ENCODE measurements around the gene GOLGA7B. TPM values are rescaled to one million over a fixed set of nuclear protein-coding genes. Genes with fewer than 3 reads are reported as not detected.

The GOLGA7B gene
- total and polyA plus RNA-seq, 5 experiments from 2014 or later = 0.35 to 8.1 (median 0.61) TPM

DNA sequence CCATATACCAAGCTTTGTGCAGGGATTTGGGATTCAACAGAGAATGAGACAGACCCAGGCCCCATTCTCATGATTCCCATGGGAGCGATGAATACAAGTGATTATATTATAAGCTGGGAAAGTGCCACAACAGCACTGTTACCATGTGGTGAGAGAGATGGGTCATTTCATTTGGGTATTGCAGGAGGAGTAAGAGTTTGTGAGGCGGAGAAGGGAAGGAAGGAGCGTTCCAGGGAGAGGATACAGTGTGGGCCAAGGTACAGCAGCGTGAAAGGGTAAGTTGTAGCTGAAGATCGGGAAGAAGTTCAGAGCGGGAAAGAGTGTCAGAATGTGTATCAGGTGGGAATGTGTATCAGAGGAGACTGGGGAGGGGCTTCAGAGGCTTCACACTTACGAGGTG is 38.5 kb downstream of the GOLGA7B start:
- peaks cover 0 to 6% (median 0%) of the 10 kb centered on the region in 5 donors for H3K27me3 Mint-ChIP-seq
- peaks cover 0 to 11% (median 0%) of the 10 kb centered on the region in 4 donors for H3K4me1 Mint-ChIP-seq
- no peak overlapping the region for H3K27ac Mint-ChIP-seq
- ATAC-seq = no peak
- no peaks in the 10 kb centered on the region for H3K9me3 Mint-ChIP-seq
- peak in 1 of 10 donors; percentile 22 for DNase-seq
- no peaks in the 10 kb centered on the region for H3K36me3 Mint-ChIP-seq
- POLR2A ChIA-PET = no interaction called here
- H3K4me3 Mint-ChIP-seq = peak overlapping the region in 1 of 10 donors; percentile 0

DNA sequence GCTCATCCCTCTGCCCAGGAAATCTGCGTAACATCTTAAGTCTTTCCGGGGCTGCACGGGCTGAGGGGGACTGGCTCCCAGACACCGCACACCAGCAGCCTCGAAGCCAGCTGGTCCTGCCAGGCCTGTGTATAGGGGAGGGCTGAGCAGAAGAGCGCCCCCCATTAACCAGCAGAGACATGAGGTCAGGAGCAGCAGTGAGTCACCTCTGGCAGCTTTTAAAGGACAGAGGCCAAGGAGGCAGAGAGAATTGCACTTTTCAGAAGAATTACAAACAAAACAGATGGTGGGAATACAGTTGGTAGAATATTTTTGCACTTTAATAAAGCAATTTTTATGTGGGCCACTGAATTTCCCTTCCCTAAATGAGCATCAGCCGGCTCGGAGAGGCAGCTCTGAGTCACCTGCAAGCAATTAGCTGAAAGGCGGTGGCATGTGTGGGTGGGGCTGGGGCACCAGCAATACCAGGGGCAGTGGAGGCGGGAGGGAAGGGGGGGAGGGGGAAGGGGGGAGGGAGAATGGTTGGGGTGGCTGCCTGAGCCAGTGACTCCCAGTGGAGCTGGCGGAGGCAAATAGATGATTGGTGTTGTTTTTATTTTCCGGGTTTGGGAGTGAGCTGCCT is 39.1 kb downstream of the GOLGA7B start:
- POLR2A ChIA-PET = no interaction called here
- peak overlapping the region in 1 of 10 donors; percentile 31 for H3K4me3 Mint-ChIP-seq
- ATAC-seq (no peak), DNase-seq (peak in 1 of 10 donors; percentile 38)
- no peak overlapping the region for H3K27ac Mint-ChIP-seq
- no peaks in the 10 kb centered on the region for H3K36me3 Mint-ChIP-seq
- H3K27me3 Mint-ChIP-seq = peaks cover 0 to 6% (median 2%) of the 10 kb centered on the region in 5 donors
- no peaks in the 10 kb centered on the region for H3K9me3 Mint-ChIP-seq
- H3K4me1 Mint-ChIP-seq = peaks cover 0 to 11% (median 0%) of the 10 kb centered on the region in 4 donors

DNA sequence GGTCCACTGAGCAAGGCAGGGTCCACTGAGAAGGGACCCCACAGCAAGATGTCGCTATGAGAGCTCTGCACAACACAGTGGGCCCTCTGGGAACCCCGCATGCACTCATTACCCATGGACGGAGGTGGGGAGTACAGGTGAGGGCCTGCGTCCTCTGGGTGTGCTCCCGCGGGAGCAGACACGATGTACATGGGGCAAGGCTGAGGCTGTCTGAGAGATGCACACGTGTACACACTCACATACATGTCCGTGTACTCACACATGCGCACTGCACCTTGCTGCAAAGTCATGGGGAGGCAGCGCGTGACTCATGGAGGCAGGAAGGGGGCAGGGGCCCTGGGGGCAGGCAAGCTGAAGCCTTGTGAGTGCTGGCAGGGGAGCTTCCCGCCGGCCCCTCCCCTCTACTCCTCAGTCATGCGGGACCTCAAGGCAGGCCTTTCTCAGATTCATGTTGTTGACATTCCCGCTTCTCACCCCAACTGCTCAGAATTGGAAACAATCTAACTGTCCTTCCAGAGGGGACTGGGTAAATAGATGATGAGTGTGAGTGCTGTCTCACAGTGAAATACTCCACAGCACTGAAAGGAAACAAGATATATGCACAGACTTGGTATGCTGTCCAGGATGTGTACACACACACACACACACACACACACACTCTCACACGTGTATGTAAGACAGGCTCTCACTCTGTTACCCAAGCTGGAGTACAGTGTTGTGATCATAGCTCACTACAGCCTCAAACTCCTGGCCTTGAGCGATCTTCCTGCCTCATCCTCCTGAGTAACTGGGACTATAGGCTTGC is 40.0 kb downstream of the GOLGA7B start:
- DNase-seq (peak in 2 of 10 donors; percentile 30 to 75), ATAC-seq (no peak)
- no peaks in the 10 kb centered on the region for H3K9me3 Mint-ChIP-seq
- H3K27me3 Mint-ChIP-seq = peaks cover 0 to 6% (median 3%) of the 10 kb centered on the region in 5 donors
- peak overlapping the region in 1 of 10 donors; percentile 40 for H3K27ac Mint-ChIP-seq
- POLR2A ChIA-PET = interaction anchor here (0.6 kb wide), 1 partner anchor 59 kb away, joined by 3 read pairs; no protein-coding TSS in a partner anchor
- H3K4me3 Mint-ChIP-seq = peak overlapping the region in 1 of 10 donors; percentile 31
- peaks cover 0 to 11% (median 0%) of the 10 kb centered on the region in 4 donors for H3K4me1 Mint-ChIP-seq
- no peaks in the 10 kb centered on the region for H3K36me3 Mint-ChIP-seq

DNA sequence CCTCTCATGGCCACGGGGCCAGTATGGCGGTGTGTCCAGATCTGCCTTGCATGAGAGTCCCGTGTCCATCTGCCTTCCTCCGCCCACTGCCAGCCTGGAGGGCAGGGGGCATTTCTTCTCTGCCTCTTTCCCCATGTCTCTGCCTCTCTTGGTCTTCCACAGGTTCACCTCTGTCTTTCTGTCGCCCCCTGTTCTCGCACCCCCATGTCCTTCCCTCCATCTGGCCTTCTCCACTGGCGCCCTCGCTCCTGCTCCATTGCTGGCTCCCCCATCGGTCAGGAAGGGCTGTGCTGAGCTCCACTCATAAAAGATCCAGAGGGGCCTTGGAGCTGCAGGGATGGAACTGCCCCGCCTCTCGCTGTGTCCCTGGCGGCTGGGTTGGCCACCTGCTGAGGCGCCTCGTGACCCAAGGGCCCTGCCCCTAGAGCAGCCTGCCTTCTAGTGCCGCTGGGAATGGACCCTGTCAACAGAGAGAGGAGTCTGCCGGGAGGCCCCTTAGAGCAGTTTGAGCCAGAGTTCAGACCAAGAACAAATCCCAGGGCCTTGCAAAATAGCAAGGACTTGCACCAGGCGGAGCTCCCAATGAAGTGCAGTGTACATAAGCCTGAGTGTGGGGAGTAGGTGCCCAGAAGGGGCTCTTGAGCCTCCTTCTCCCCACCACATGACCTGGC is 42.0 kb downstream of the GOLGA7B start:
- Mint-ChIP-seq H3K4me3 (peak overlapping the region in 1 of 10 donors; percentile 16), H3K27me3 (peaks cover 0 to 17% (median 5%) of the 10 kb centered on the region in 5 donors), H3K27ac (peak overlapping the region in 2 of 10 donors; percentile 1 to 52), H3K4me1 (peaks cover 0 to 11% (median 0%) of the 10 kb centered on the region in 4 donors), H3K36me3 (no peaks in the 10 kb centered on the region), H3K9me3 (no peaks in the 10 kb centered on the region)
- DNase-seq (peak in 1 of 10 donors; percentile 52), ATAC-seq (no peak)
- POLR2A ChIA-PET = no interaction called here

DNA sequence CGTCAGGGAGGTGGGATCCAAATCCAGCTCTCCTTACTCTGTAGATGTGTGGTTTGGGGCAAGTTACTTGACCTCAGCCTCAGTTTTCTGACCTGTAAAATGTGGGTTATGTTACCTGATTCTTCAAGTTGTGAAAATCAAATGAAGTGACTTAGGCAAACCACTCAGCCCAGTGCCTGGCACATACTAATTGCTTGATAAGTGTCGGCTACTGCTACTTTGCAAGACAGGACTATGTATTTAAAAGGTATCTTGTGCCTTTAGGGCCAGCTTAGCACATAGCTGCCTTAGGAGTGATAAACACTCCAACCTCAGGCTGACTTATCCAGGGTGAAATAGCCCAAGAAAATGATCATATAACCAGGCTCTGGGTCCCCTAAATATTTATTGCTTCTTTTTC is 42.9 kb downstream of the GOLGA7B start:
- H3K4me1 Mint-ChIP-seq = peaks cover 0 to 11% (median 0%) of the 10 kb centered on the region in 4 donors
- peaks cover 0 to 17% (median 5%) of the 10 kb centered on the region in 5 donors for H3K27me3 Mint-ChIP-seq
- POLR2A ChIA-PET = no interaction called here
- no peak overlapping the region for H3K27ac Mint-ChIP-seq
- H3K36me3 Mint-ChIP-seq = no peaks in the 10 kb centered on the region
- ATAC-seq (no peak), DNase-seq (no peak)
- no peak overlapping the region for H3K4me3 Mint-ChIP-seq
- no peaks in the 10 kb centered on the region for H3K9me3 Mint-ChIP-seq

DNA sequence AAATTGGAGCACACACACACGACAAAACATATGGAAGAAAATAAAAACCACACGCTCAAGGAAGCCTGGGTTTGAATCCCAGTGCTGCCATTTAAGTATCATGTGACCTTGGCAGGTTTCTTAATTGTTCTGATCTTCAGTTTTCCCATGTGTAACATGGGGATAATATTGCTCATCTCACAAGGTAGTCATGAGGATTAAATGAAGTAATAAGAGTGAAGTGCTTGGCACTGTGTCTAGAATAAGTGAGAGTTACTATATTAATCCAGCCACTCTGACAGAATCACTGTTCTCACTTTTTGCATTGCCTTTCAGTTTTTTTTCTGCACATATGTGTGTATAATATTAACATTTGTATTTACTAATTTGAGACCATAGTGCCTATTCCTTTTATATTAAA is 43.3 kb downstream of the GOLGA7B start:
- H3K9me3 Mint-ChIP-seq = no peaks in the 10 kb centered on the region
- H3K36me3 Mint-ChIP-seq = no peaks in the 10 kb centered on the region
- peaks cover 0 to 17% (median 5%) of the 10 kb centered on the region in 5 donors for H3K27me3 Mint-ChIP-seq
- no peak overlapping the region for H3K27ac Mint-ChIP-seq
- no peak overlapping the region for H3K4me3 Mint-ChIP-seq
- ATAC-seq (no peak), DNase-seq (no peak)
- POLR2A ChIA-PET = no interaction called here
- peaks cover 0 to 10% (median 0%) of the 10 kb centered on the region in 4 donors for H3K4me1 Mint-ChIP-seq

DNA sequence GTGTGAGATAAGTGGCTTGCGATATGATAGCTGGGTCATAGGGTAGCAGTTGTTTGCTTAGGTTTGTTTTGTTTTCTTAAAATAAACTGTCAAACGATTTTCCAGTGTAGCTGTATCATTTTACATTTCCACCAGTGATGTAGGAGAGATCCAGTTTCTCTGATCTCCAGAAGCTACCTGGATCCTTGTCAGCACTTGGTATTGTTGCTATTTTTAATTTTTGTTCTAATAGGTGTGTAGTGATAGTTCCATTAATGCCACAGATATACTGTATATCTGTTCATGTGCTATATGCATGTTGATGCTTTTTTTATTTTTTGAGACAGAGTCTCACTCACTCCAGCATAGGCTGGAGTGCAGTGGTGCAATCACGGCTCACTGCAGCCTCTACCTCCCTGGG is 44.4 kb downstream of the GOLGA7B start:
- no peaks in the 10 kb centered on the region for H3K36me3 Mint-ChIP-seq

DNA sequence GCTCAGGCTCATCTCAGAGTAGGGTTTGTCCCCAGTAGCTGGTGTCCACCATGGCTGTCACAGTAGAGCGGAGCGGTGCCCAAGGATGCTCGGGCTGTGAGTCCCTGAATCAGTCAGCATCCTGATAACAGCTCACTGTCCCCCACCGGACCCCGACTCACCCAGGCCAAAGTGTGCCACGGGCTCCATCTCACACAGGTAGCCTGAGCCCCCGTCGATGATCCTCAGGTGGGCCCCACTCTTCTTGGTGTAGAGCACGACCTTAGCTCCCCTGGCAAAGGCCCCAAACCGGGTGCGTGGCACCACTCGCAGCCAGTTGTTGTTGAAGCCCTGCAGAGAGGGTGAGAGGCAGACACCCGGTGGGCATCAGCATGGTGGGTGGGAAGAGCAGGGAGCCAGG is 45.4 kb downstream of the GOLGA7B start:
- DNase-seq = peak in 1 of 10 donors; percentile 52
- no peak overlapping the region for H3K4me3 Mint-ChIP-seq
- POLR2A ChIA-PET = no interaction called here
- no peaks in the 10 kb centered on the region for H3K4me1 Mint-ChIP-seq
- H3K9me3 Mint-ChIP-seq = no peaks in the 10 kb centered on the region
- no peak for ATAC-seq
- peaks cover 0 to 17% (median 5%) of the 10 kb centered on the region in 5 donors for H3K27me3 Mint-ChIP-seq
- H3K27ac Mint-ChIP-seq = no peak overlapping the region
- H3K36me3 Mint-ChIP-seq = no peaks in the 10 kb centered on the region

More for the DNA sequence above, 44.4 kb downstream of the GOLGA7B start:
- H3K4me3 Mint-ChIP-seq = no peak overlapping the region
- H3K27ac Mint-ChIP-seq = no peak overlapping the region
- POLR2A ChIA-PET = interaction anchor here (0.6 kb wide), 1 partner anchor 160 kb away, joined by 3 read pairs; no protein-coding TSS in a partner anchor
- H3K9me3 Mint-ChIP-seq = no peaks in the 10 kb centered on the region
- no peak for ATAC-seq
- no peak for DNase-seq
- no peaks in the 10 kb centered on the region for H3K4me1 Mint-ChIP-seq
- H3K27me3 Mint-ChIP-seq = peaks cover 0 to 17% (median 5%) of the 10 kb centered on the region in 5 donors

DNA sequence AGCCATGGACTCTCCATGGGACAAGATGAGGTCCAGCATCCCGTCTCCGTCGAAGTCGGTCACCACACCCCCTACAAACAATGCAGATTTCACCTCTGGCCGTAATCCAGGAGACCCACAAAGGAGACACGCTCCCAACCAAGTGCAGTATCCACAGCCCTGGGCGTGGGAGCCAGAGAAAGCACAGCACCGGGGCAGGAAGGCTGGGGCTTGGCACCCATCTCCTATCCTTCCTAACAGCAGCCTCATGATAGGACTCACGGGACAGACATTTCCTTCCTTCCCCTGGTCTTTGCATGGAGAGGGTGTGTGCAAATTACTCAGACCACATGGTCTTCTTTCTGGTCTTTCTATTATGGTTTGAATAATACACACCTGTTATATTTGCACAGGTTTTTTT is 46.3 kb downstream of the GOLGA7B start:
- H3K4me1 Mint-ChIP-seq = no peaks in the 10 kb centered on the region
- H3K9me3 Mint-ChIP-seq = no peaks in the 10 kb centered on the region
- POLR2A ChIA-PET = no interaction called here
- no peak overlapping the region for H3K4me3 Mint-ChIP-seq
- no peak overlapping the region for H3K27ac Mint-ChIP-seq
- no peak for DNase-seq
- no peak for ATAC-seq
- no peaks in the 10 kb centered on the region for H3K36me3 Mint-ChIP-seq
- peaks cover 0 to 17% (median 5%) of the 10 kb centered on the region in 5 donors for H3K27me3 Mint-ChIP-seq

DNA sequence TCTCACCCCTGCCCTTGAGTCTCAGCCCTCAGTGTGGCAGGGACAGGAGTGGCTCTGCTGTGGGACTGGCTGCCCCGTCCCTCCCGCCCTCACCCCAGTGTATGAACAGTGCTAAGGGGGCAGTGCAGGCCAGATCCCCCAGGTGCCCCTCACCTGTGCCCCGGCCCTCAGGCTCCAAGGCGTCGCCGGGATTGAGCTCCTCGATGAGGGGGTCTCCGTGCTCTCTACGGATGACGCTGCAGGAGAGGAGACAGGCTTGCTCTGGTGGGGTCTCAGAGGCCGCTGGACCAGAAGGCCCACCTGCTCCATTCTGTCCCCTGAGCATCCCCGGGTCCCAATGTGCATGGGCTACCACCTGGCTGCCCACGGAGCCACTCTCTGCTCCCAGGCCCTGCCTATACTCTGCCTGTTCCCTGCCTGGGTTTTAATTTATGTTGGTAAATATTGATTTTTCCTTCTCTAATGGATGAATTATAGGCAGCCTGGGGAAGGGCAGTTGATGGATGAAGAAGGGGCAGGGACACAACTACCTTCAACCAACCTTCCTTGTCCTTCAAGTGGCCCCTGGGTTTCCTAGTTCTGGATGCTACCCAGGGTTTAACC is 47.2 kb downstream of the GOLGA7B start:
- H3K4me1 Mint-ChIP-seq = no peaks in the 10 kb centered on the region
- H3K9me3 Mint-ChIP-seq = no peaks in the 10 kb centered on the region
- ATAC-seq (no peak), DNase-seq (no peak)
- no peak overlapping the region for H3K27ac Mint-ChIP-seq
- no peaks in the 10 kb centered on the region for H3K36me3 Mint-ChIP-seq
- H3K4me3 Mint-ChIP-seq = no peak overlapping the region
- POLR2A ChIA-PET = no interaction called here
- H3K27me3 Mint-ChIP-seq = peaks cover 0 to 17% (median 8%) of the 10 kb centered on the region in 5 donors

DNA sequence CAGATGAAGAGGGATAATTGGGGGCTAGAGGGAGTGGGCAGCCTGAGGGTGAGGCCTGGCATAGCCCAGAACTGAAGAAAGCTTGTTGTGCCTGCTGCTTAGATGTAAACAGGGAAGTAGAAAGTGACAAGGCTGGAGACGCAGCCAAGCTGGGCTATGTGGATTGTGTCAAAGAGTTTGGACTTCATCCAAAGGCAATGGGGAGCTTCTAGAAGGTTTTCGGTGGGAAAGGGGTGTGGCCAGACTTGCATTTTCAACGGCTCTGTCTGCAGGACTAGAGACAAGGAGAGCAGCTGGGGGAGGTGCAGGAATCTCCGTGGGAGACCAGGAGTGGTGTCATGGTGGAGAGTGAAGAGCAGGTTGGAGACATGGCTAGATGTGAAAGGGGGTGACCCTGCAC is 48.8 kb downstream of the GOLGA7B start:
- Mint-ChIP-seq H3K4me3 (no peak overlapping the region), H3K9me3 (no peaks in the 10 kb centered on the region), H3K27ac (no peak overlapping the region), H3K36me3 (no peaks in the 10 kb centered on the region), H3K4me1 (no peaks in the 10 kb centered on the region), H3K27me3 (peaks cover 0 to 20% (median 6%) of the 10 kb centered on the region in 5 donors)
- POLR2A ChIA-PET = no interaction called here
- DNase-seq (no peak), ATAC-seq (no peak)

DNA sequence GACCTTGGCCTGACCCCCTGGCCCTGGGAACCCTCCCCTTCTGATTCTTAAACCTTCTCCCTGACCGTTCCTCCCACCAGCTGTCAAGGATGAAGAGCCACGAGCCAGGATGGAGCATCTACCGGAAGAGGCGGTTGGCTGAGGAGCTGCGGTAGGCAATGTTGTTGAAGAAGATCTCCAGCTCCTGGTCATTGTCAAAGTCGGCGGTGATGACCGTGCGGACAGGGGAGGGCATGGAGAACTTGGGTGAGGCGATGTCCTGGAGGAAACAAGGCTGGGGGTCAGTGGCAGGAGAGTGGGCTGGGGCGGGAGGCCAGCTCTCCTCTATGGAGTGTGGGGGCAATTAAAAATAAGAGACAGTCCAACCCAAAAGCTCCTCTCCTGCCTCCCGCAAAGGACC is 51.7 kb downstream of the GOLGA7B start:
- Mint-ChIP-seq H3K4me3 (no peak overlapping the region), H3K4me1 (peaks cover 0 to 6% (median 0%) of the 10 kb centered on the region in 4 donors), H3K9me3 (no peaks in the 10 kb centered on the region), H3K27me3 (peaks cover 6 to 27% (median 19%) of the 10 kb centered on the region in 5 donors), H3K36me3 (no peaks in the 10 kb centered on the region), H3K27ac (peak overlapping the region in 1 of 10 donors; percentile 83)
- POLR2A ChIA-PET = no interaction called here
- DNase-seq (no peak), ATAC-seq (no peak)

Data from naive thymus-derived CD8-positive, alpha-beta T cell (primary cell).